IMR-90 (cell line): ENCODE results near the gene MAMLD1. TPM values are rescaled to one million over a fixed set of nuclear protein-coding genes. Genes with fewer than 3 reads are reported as not detected.

Source experiments
- ATAC-seq: fragments of 200-7000 bp; cut with Tn5 transposase; 2 replicates; pipeline ENCODE4 v1.9.1; 2020; ENCODE audit warnings: low read depth, mild to moderate bottlenecking, moderate library complexity
- BruUV-seq: library from RNA; stranded (reverse); fragments of 400-500 nt; replicated peaks from 2 replicates; lab custom pipeline; 2021; lab: Mats Ljungman, UMichigan
- CTCF ChIA-PET: fragments of 300-600 bp; formaldehyde crosslinking; extraction: SDS; loops from one replicate; lab custom pipeline; 2021; ENCODE audit warnings: antibody characterized with exemption; lab: Yijun Ruan, JAX
- POLR2A ChIA-PET: fragments of 300-600 bp; sonication (Branson Sonifier 250); formaldehyde crosslinking; loops from one replicate; lab custom pipeline; 2022; ENCODE audit warnings: antibody characterized with exemption; ENCODE audit not compliant: unreplicated experiment; lab: Charles Lee
- DNase-seq: peaks from one replicate; pipeline ENCODE4 v3.0.0; 2013
- H2AFZ ChIP-seq: replicated peaks from 2 replicates; pipeline ENCODE3; 2013; ENCODE audit warnings: low read length, mild to moderate bottlenecking; ENCODE audit not compliant: poor library complexity
- H2AK5ac ChIP-seq: 2 replicates; pipeline ENCODE4 v1.6.1; 2013; ENCODE audit warnings: low read depth, low read length, inconsistent platforms
- H2AK9ac ChIP-seq: replicated peaks from 2 replicates; pipeline ENCODE3; 2013; ENCODE audit warnings: mild to moderate bottlenecking, low read depth, low read length, moderate library complexity; ENCODE audit not compliant: poor library complexity
- H2BK120ac ChIP-seq: 2 replicates; pipeline ENCODE4 v1.6.1; 2013; ENCODE audit warnings: low read depth, low read length, inconsistent platforms
- H2BK15ac ChIP-seq: 3 replicates; pipeline ENCODE4 v1.6.1; 2013; ENCODE audit warnings: low read depth, low read length, inconsistent platforms
- H2BK20ac ChIP-seq: 2 replicates; pipeline ENCODE4 v1.6.1; 2013; ENCODE audit warnings: low read depth, mild to moderate bottlenecking, inconsistent platforms, low read length, moderate library complexity
- H2BK5ac ChIP-seq: 2 replicates; pipeline ENCODE4 v1.6.1; 2013; ENCODE audit warnings: mild to moderate bottlenecking, low read depth, low read length, inconsistent platforms; ENCODE audit not compliant: poor library complexity, severe bottlenecking
- H3K14ac ChIP-seq: replicated peaks from 2 replicates; pipeline ENCODE4 v1.6.1; 2013; ENCODE audit warnings: low read depth, low read length, inconsistent platforms
- H3K18ac ChIP-seq: 2 replicates; pipeline ENCODE4 v1.6.1; 2013; ENCODE audit warnings: low read depth, low read length, control low read depth
- H3K23ac ChIP-seq: 2 replicates; pipeline ENCODE4 v1.6.1; 2013; ENCODE audit warnings: low read depth, low read length, inconsistent platforms
- H3K27ac ChIP-seq: 2 replicates; pipeline ENCODE4 v1.5.1; 2013; ENCODE audit warnings: mild to moderate bottlenecking, control low read depth, low read length; ENCODE audit not compliant: insufficient read depth
- H3K27me3 ChIP-seq: 2 replicates; pipeline ENCODE4 v1.6.1; 2013; ENCODE audit warnings: low read length; ENCODE audit not compliant: control insufficient read depth, insufficient read depth
- H3K36me3 ChIP-seq: 2 replicates; pipeline ENCODE4 v1.6.1; 2013; ENCODE audit warnings: low read length, mixed read lengths; ENCODE audit not compliant: control insufficient read depth, insufficient read depth
- H3K4ac ChIP-seq: 2 replicates; pipeline ENCODE4 v1.6.1; 2013; ENCODE audit warnings: low read depth, low read length, inconsistent platforms
- H3K4me1 ChIP-seq: 2 replicates; pipeline ENCODE4 v1.6.1; 2013; ENCODE audit warnings: low read length, mixed read lengths; ENCODE audit not compliant: control insufficient read depth, insufficient read depth
- H3K4me2 ChIP-seq: 2 replicates; pipeline ENCODE4 v1.6.1; 2013; ENCODE audit warnings: low read depth, mild to moderate bottlenecking, control low read depth, low read length, moderate library complexity
- H3K4me3 ChIP-seq: 2 replicates; pipeline ENCODE4 v1.5.1; 2013; ENCODE audit warnings: low read depth, mild to moderate bottlenecking, control low read depth, low read length, moderate library complexity; ENCODE audit not compliant: insufficient read depth
- H3K56ac ChIP-seq: 2 replicates; pipeline ENCODE4 v1.6.1; 2013; ENCODE audit warnings: low read length, inconsistent platforms; ENCODE audit not compliant: insufficient read depth; ENCODE audit errors: extremely low read depth
- H3K79me1 ChIP-seq, 2 experiments: 2 replicates each; pipeline ENCODE4 v1.6.1; 2013; ENCODE audit warnings: low read length in 2 of 2, inconsistent platforms in 1 of 2, low read depth in 1 of 2
- H3K9ac ChIP-seq: 2 replicates; pipeline ENCODE4 v1.6.1; 2013; ENCODE audit warnings: low read depth, low read length, control low read depth
- H3K9me1 ChIP-seq: 2 replicates; pipeline ENCODE4 v1.6.1; 2013; ENCODE audit warnings: low read length, inconsistent platforms; ENCODE audit not compliant: insufficient read depth
- H3K9me3 ChIP-seq: 2 replicates; pipeline ENCODE4 v1.6.1; 2013; ENCODE audit warnings: low read length; ENCODE audit not compliant: control insufficient read depth, insufficient read depth
- H4K20me1 ChIP-seq: 2 replicates; pipeline ENCODE4 v1.6.1; 2013; ENCODE audit warnings: low read length, inconsistent platforms; ENCODE audit not compliant: insufficient read depth
- H4K5ac ChIP-seq: 2 replicates; pipeline ENCODE4 v1.6.1; 2013; ENCODE audit warnings: mild to moderate bottlenecking, low read depth, low read length, control low read depth
- H4K8ac ChIP-seq, 2 experiments: 2 replicates each; pipeline ENCODE4 v1.6.1; 2013; ENCODE audit warnings: low read depth in 2 of 2, low read length in 2 of 2, control low read depth in 1 of 2, inconsistent platforms in 1 of 2
- H4K91ac ChIP-seq: 2 replicates; pipeline ENCODE4 v1.6.1; 2013; ENCODE audit warnings: low read depth, low read length, inconsistent platforms; ENCODE audit not compliant: insufficient read depth
- CEBPB ChIP-seq: IDR thresholded peaks from 2 replicates; pipeline ENCODE4 v1.6.1; 2012; ENCODE audit warnings: low read depth, low read length, improper control_type of control experiment
- MAFK ChIP-seq: IDR thresholded peaks from 2 replicates; pipeline ENCODE4 v1.6.1; 2012; ENCODE audit warnings: low read depth, low read length, improper control_type of control experiment
- POLR2A ChIP-seq: IDR thresholded peaks from 2 replicates; pipeline ENCODE4 v1.6.1; 2012; ENCODE audit warnings: mild to moderate bottlenecking, low read depth, low read length
- RAD21 ChIP-seq: IDR thresholded peaks from 2 replicates; pipeline ENCODE4 v1.6.1; 2012; ENCODE audit warnings: low read length, improper control_type of control experiment
- RCOR1 ChIP-seq: IDR thresholded peaks from 2 replicates; pipeline ENCODE4 v1.6.1; 2012; ENCODE audit warnings: mild to moderate bottlenecking, low read length, improper control_type of control experiment; ENCODE audit not compliant: insufficient replicate concordance
- WGBS, 2 experiments: methylation state at CpG; one replicate each; pipeline versions ENCODE4 v1.1.5 to v1.1.7; 2013; ENCODE audit warnings: missing lambda C conversion rate in 2 of 2; ENCODE audit not compliant: insufficient read length in 1 of 2; ENCODE audit errors: extremely low coverage in 2 of 2; 5-methylcytosine and 5-hydroxymethylcytosine counted together
- dilution Hi-C: fragments of 300-500 bp; cut with HindIII; formaldehyde crosslinking; loops from one replicate; pipeline ENCODE4 v1.14.3; 2018; ENCODE audit warnings: low sequenced_read_pairs; ENCODE audit not compliant: unreplicated experiment
- in situ Hi-C: fragments of 300-500 bp; cut with MboI; formaldehyde crosslinking; loops from 3 replicates; pipeline ENCODE4 v1.14.3; 2019; ENCODE audit warnings: low sequenced_read_pairs, inconsistent platforms, mixed read lengths
- intact Hi-C: fragments of 100-400 bp; cut with micrococcal nuclease; formaldehyde crosslinking; loops from 2 replicates; pipeline ENCODE4 v1.10.0; 2022
- polyA plus RNA-seq, 3 experiments: library from polyadenylated mRNA; depleted of rRNA; stranded (reverse); fragments of >200 nt; gene quantifications; 2 replicates each; pipeline ENCODE4 v1.2.3, GENCODE V29; 2012; ENCODE audit warnings: low replicate concordance in 1 of 3
- total RNA-seq: library from RNA; depleted of rRNA; stranded (reverse); fragments of >200 nt; gene quantifications from 2 replicates; pipeline ENCODE4 v1.2.3, GENCODE V29; 2012
- TF ChIP-seq, protein P1 (sequence below): conservative IDR thresholded peaks from 2 replicates; pipeline ENCODE4 v1.5.1; 2012; ENCODE audit warnings: mild to moderate bottlenecking, low read depth, low read length, improper control_type of control experiment

MAMLD1 gene
- total and polyA plus RNA-seq, 2 of the 4 experiments (the other 2 are of a cell fraction), result 1.4 to 11.0 TPM

DNA sequence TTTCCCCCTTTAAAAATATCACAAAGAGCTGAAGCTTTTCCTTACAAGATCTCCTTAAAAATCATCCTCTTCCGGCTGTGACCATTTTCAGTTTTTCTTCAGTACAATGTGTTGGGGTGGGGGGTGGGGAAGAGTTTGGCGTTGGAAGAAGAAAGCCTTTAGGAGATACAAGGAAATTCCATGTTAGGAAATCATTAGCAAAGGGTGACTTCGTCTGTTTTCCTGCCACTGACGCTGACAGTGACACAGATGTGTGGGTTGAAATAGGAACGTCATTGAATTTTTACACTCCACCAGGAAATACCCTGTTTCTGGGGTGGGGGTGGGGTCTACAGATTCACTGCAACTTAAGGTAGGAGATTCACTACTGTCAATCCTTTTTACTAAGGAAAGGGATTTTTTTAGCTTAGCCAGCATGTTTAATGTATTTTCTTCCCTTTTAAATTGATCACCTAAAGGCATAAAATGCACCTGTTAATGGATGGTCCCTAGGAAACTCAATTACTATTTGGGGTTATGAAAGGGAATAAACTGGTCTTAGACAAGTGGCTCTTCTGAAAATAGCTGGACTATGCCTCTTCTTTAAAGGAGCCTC lies 3.9 kb downstream of the MAMLD1 start:
- ATAC-seq, result no peak
- Histone ChIP-seq H3K56ac (0 out of 2 replicates have a peak overlapping the region, but pooled peaks have one; percentile 74), H2BK120ac (peak overlapping the region; percentile 76), H2BK15ac (no peak overlapping the region), H2AFZ (no peak overlapping the region), H3K4me3 (peak overlapping the region; percentile 83), H3K9ac (peak overlapping the region; percentile 54), H4K8ac (peak overlapping the region in 1 of 2 experiments; percentile 7; a peak in 3 of 4 replicates), H2BK20ac (no peak overlapping the region), H3K4me2 (peak overlapping the region; percentile 97), H3K27ac (peak overlapping the region; percentile 92; the same call in 1 of the 2 replicates), H4K91ac (0 out of 2 replicates have a peak overlapping the region, but pooled peaks have one; percentile 25), H2AK9ac (no peak overlapping the region), H3K4ac (peak overlapping the region; percentile 80), H3K36me3 (no peaks in the 10 kb centered on the region), H3K79me1 (peaks cover 0 to 33% of the 10 kb centered on the region in 2 experiments; a peak in 2 of 4 replicates), H2AK5ac (no peak overlapping the region), H4K20me1 (no peaks in the 10 kb centered on the region; the same call in 1 of the 2 replicates), H3K23ac (peak overlapping the region; percentile 62; the same call in 1 of the 2 replicates), H3K27me3 (no peaks in the 10 kb centered on the region), H2BK5ac (peak overlapping the region; percentile 78), H3K9me1 (no peaks in the 10 kb centered on the region), H4K5ac (peak overlapping the region; percentile 39), H3K14ac (peak overlapping the region; percentile 55; the same call in 1 of the 2 replicates), H3K4me1 (no peaks in the 10 kb centered on the region), H3K18ac (peak overlapping the region; percentile 84; the same call in 1 of the 2 replicates), H3K9me3 (no peaks in the 10 kb centered on the region)
- ChIA-PET POLR2A (no interaction called here), CTCF (no interaction called here)
- peak; percentile 79 for DNase-seq
- BruUV-seq, result no TSS peak
- in situ Hi-C loops, result loop anchor here (25.0 kb wide), 2 partner anchors 345 to 405 kb away; no protein-coding TSS in a partner anchor
- dilution Hi-C loops, result no loop called here
- TF ChIP-seq RCOR1 (no peak), MAFK (peak; percentile 63), CEBPB (peak; percentile 22; the same call in 1 of the 2 replicates), RAD21 (0 out of 2 replicates have a peak, but pooled peaks have one; percentile 10), POLR2A (peak; percentile 42)
- TF ChIP-seq, protein P1, sequence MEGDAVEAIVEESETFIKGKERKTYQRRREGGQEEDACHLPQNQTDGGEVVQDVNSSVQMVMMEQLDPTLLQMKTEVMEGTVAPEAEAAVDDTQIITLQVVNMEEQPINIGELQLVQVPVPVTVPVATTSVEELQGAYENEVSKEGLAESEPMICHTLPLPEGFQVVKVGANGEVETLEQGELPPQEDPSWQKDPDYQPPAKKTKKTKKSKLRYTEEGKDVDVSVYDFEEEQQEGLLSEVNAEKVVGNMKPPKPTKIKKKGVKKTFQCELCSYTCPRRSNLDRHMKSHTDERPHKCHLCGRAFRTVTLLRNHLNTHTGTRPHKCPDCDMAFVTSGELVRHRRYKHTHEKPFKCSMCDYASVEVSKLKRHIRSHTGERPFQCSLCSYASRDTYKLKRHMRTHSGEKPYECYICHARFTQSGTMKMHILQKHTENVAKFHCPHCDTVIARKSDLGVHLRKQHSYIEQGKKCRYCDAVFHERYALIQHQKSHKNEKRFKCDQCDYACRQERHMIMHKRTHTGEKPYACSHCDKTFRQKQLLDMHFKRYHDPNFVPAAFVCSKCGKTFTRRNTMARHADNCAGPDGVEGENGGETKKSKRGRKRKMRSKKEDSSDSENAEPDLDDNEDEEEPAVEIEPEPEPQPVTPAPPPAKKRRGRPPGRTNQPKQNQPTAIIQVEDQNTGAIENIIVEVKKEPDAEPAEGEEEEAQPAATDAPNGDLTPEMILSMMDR, result no peak
- WGBS, 2 experiments, result no CpG with 5 or more reads among the region's 5 CpGs
- intact Hi-C loops, result loop anchor here (1.0 to 10.0 kb wide), 4 partner anchors 119 to 349 kb away; partner anchors contain the start of gene MTM1
